GM12878 (cell line): ENCODE data around the gene ADNP2.

Experiments used
- CEBPZ ChIP-seq: fragments of 150-350 bp; IDR thresholded peaks from 2 replicates; pipeline ENCODE4 v1.6.1; 2016; ENCODE audit warnings: low read depth, low read length
- CTCF ChIP-seq, 3 experiments: IDR thresholded peaks in 2 of 3; conservative IDR thresholded peaks in 1 of 3; 2 replicates each; pipeline ENCODE4 v1.5.1; 2011; ENCODE audit warnings: low read depth in 3 of 3, low read length in 3 of 3, mild to moderate bottlenecking in 3 of 3, control low read depth in 2 of 3, moderate library complexity in 2 of 3, inconsistent platforms in 1 of 3, mixed read lengths in 1 of 3; ENCODE audit not compliant: control insufficient read depth in 2 of 3, insufficient read depth in 1 of 3; ENCODE audit errors: extremely low read depth in 1 of 3
- ETV6 ChIP-seq, 2 experiments: fragments of 450-650 bp in 1 of 2; IDR thresholded peaks in 1 of 2; conservative IDR thresholded peaks in 1 of 2; 2 replicates each; pipeline ENCODE4 v1.6.1; 2014; ENCODE audit warnings: antibody characterized with exemption in 1 of 2, borderline replicate concordance in 1 of 2, low read depth in 1 of 2, mild to moderate bottlenecking in 1 of 2, moderate library complexity in 1 of 2
- EZH2 ChIP-seq: IDR thresholded peaks from 2 replicates; pipeline ENCODE4 v1.6.1; 2012; ENCODE audit warnings: low read depth, mild to moderate bottlenecking, control low read depth, inconsistent platforms, low read length, borderline replicate concordance; ENCODE audit not compliant: control insufficient read depth
- MAX ChIP-seq: IDR thresholded peaks from 2 replicates; pipeline ENCODE4 v1.6.1; 2012; ENCODE audit warnings: low read depth, low read length, improper control_type of control experiment
- TCF12 ChIP-seq: IDR thresholded peaks from 2 replicates; pipeline ENCODE4 v1.6.1; 2011; ENCODE audit warnings: low read depth, mild to moderate bottlenecking, low read length
- USF1 ChIP-seq: IDR thresholded peaks from 2 replicates; pipeline ENCODE4 v1.6.1; 2011; ENCODE audit warnings: borderline replicate concordance, low read depth, mild to moderate bottlenecking, moderate library complexity, mixed read lengths, low read length; ENCODE audit not compliant: insufficient read depth; ENCODE audit errors: extremely low read length
- ZBTB33 ChIP-seq: fragments of 450-650 bp; IDR thresholded peaks from 2 replicates; pipeline ENCODE4 v1.6.1; 2017; ENCODE audit warnings: mild to moderate bottlenecking
- ZZZ3 ChIP-seq: IDR thresholded peaks from 2 replicates; pipeline ENCODE4 v1.6.1; 2011; ENCODE audit warnings: low read depth; ENCODE audit not compliant: control insufficient read depth, insufficient read length

- TF ChIP-seq CEBPZ, result no peak
- no peak for TF ChIP-seq ZBTB33
- no peak for TF ChIP-seq ETV6 (conservative IDR thresholded peaks at IDR 0.05 in 1 of 2, IDR thresholded peaks at IDR 0.05 in 1 of 2; ENCODE audit: borderline replicate concordance in 1 of 2, low read depth in 1 of 2)
- no peak for TF ChIP-seq CTCF (IDR thresholded peaks at IDR 0.05 in 2 of 3, conservative IDR thresholded peaks at IDR 0.05 in 1 of 3; ENCODE audit: control insufficient read depth in 2 of 3, extremely low read depth in 1 of 3, insufficient read depth in 1 of 3, low read depth in 3 of 3, low read length in 3 of 3)
- no peak for TF ChIP-seq TCF12
- TF ChIP-seq USF1, result no peak
- no peak for TF ChIP-seq ZZZ3
- no peak for TF ChIP-seq MAX
- TF ChIP-seq EZH2, result no peak
Observed at GRCh38 chr18:80135136-80135535, 26.1 kb downstream of the ADNP2 start.
